GM19023 (cell line): ENCODE measurements around the gene KANK3.
"Not testable (repeated sequence)": the region's sequence is repeated elsewhere in the genome, so short reads cannot be mapped to it uniquely, and the experiment has no call there.

Source experiments
- ATAC-seq: cut with Tn5 transposase; IDR thresholded peaks from one replicate; pipeline ENCODE4 v1.9.1; 2021; ENCODE audit warnings: mild to moderate bottlenecking, moderate library complexity; ENCODE audit not compliant: unreplicated experiment

The KANK3 gene

DNA sequence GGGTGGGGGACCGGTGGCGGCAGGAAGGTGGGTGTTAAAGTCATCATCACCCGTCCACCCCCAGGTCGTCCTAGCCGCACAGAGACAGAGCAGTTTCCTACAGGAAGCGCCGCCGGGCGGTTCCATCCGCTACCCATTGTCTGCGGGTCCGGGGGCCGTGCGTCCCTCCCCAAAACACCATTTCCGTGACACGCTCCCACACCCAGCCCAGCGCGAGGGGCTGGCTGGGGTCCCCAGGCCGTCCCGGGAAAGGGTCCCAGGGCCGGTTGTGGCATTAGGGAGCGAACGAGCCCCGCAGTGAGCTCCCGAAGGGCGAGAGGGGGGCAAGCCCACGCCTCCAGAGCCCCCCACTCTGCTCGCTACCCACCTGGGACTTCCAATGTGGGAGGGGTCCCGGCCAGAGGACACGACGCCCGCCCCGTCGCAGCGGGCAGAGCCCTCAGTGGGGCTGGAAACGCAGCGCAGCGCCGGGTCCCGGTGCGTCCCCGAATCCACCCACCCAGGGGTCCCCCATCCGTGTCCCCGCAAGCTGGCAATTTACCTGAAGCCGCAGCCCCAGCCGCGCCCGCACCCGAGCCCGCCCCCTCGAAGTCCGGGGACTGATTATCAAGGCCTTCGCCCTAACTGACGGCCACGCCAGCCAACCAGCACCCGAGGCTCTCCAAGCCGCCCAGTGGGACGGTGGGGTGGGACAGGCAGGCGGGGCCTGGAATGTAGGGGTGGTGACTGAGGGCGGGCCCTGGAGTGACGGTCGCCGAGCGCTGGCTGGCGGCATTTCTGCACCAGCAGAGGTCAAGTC lies at the start of gene KANK3:
Gene KANK3, minus strand, starts transcription at position 579 of the 799 bp plus-strand sequence. CDS start 5,434 bp downstream, outside the sequence.
- peak; percentile 88 for ATAC-seq

DNA sequence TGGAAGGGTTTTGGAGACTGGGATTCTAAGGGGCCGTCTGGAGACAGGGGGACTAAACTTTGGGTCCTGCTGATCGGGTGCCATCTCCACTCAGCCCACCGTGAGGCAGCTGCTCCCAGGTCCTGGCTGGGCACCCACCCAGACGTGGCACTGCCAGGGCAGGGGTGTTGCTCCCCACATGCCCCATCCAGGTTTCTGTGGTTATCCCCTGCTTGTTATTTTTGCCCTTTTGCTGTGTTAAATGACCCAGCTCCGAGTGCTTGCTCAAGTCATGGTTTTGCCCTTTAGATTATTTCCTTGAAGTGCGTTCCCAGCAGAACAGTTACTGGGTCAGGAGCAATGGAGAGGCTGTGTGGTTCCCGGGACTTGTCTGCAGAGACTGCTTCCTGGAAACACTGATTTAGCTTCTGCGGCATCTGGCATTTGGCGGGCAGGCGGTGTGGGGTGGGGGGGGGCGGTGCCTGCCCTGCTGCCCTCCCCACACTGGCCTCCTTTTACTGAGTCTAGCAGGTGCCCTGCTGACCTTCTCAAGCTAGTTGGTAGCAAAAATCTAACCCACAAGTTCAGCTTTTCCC lies 49.0 kb upstream of the KANK3 start:
- no peak for ATAC-seq

DNA sequence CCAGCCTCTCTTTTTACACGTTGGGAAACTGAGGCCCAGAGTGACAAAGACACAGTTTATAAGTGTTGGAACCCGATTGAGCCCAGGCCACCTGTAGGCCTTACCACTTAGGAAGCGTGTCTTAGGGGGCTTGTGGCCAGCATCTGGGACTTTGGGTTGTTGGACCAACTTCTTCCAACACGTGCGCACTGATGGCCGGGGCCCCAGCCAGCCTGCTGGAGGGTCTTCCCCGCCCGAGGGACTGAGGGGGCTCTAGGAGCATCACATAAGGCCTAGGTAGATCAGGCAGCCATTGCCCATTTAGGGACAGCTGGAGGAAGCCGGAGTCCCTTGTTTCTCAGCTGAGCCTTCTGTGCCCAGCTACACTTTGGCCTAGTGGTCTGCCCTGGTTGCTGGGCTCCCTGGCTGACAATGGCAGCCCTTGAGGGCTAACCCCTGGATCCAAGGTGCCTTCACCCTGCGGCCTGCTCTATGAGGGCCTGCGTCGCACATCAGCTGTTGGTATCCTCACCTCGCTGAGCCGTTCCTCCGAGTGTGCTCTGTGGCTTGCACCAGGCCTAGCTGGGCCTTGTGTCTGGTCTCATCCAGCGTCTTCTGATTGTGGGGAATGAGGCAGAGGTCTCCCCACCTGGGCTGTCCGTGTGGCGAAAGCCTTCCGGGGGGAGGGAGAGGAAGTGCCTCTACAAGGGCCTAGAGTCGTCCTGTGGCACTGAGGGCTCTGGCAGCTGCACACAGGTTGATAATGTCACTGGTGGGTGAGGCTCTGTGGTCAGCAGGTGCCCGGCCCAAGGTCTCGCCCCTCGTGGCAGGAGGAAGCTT lies 48.3 kb upstream of the KANK3 start:
- no peak for ATAC-seq

DNA sequence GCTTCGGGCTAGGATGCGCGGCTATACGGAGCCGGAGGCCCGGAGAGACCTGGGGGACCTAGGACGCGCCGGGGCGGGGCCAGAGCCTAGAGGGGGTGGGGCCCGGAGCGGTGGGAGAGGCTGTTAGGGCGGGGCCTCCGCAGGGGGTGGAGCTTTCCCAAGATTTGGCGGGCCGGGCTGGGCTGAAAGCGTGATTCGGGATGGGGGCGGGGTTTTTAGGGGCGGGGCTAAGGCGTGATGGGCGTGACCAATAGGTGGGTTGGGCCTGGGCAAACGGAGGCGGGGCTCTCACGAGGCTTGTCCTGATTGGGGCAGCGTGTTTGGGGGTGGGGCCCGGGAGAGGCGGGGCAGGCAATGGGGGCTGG lies 47.5 kb upstream of the KANK3 start:
- peak; percentile 40 for ATAC-seq

DNA sequence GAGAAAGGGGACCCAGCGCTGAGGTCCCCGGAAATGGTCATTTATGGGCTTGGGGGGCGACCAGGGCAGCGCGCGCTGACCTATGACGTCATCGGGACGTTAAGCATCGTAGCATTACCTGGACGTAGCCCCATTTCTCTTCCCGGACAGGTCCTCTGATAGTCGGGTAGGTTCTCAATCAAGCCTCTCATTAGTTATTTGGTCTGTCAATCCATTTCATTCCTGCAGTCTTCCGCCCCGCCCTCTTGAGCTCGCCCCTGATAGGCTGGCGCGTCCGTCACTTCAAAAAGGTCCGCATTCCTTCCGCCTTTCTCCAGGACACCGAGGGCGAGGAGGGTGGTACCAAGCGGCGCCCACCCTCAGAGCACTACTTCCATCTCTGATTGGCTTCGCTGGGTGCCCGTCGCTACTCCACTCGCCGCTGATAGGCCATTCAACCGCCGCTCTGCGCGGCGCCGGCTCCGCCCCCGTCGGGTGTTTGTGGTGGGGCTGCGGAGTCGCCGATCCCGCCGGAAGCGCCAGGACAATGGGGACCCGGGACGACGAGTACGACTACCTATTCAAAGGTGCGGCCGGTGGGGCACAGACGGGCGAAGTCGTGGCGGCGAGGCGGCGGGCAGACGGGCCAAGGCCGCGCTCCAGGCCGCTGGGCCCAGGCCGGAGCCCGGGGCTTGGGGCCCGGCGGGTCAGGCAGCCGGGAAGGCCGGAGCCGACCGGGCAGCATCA lies 47.0 kb upstream of the KANK3 start, which contains the start of gene RAB11B:
Gene RAB11B, plus strand, starts transcription at position 470 of the 726 bp plus-strand sequence. Its CDS starts 57 bp downstream, at position 527.
- ATAC-seq, result peak; percentile 88

DNA sequence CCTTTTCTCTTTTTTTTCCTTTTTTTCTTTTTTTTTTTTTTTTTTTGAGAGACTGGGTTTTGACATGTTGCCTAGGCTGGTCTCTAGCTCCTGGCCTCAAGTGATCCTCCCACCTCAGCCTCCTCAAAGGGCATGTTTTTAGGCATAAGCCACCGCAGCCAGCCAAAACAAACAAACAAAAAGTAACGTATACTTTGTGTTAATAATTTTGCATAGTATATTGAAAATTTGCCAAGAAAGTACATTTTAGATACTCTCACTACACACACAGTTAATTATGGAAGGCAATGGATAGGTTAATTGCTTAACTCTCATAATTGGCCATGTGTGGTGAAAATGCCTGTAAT lies 45.5 kb upstream of the KANK3 start:
- no peak for ATAC-seq

DNA sequence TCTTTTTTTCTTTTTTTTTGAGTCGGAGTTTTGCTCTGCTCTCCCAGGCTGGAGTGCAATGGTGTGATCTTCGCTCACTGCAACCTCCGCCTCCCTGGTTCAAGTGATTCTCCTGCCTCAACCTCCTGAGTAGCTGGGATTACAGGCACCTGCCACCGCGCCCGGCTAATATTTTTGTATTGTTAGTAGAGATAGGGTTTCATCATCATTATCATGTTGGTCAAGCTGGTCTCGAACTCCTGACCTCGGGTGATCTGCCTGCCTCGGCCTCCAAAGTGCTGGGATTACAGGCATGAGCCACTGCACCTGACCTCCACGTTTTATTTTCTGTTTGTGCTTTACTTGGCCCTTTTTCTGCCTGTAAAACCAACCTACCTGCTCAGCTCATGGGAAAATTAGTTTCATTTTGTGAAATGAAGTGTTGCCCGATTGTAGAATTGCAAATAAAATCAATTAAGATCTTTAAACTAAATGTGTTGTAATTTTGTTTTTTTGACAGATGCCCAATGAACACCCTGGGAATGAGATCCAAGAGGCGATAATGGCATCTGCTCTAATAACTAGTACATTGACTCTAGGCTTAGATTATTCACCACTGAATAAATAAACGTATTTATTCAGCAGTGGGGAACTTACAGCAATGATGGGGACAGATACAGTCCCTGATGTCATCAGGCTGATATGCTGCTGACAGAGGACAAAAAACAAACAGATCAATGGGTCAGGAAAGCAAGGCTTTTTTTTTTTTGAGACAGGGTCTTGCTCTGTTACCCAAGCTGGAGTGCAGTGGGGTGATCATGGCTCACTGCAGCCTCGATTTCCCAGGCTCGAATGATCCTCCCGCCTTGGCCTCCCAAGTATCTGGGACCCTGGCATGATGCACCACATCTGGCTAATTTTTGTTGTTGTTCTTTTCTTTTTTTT lies 44.9 kb upstream of the KANK3 start:
- no peak for ATAC-seq

DNA sequence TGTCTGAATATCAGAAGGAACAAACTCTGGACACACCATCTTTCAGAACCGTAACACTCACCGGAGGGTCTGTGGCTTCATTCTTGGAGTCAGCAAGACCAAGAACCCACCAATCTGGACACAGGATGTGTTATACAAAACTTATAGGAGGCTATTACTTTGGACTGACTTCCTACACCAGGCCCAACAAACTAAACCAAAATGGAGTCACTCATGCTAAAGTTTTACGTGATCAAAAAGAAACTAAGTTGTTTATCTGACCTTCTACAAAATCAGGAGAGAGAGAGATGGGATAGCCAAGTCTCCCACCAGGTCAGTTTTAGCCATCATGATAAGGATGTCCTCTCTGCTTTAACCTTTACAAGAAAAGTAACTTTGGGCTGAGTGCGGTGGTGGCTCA lies 43.9 kb upstream of the KANK3 start:
- no peak for ATAC-seq

DNA sequence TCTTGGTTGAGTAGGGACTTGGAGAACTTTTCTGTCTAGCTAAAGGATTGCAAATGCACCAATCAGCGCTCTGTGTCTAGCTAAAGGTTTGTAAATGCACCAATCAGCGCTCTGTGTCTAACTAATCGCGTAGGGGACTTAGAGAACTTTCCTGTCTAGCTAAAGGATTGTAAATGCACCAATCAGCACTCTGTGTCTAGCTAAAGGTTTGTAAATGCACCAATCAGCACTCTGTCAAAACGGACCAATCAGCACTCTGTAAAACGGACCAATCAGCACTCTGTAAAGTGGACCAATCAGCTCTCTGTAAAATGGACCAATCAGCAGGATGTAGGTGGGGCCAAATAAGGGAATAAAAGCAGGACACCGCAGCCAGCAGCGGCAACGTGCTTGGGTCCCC lies 43.4 kb upstream of the KANK3 start:
- ATAC-seq, result not testable (repeated sequence)

DNA sequence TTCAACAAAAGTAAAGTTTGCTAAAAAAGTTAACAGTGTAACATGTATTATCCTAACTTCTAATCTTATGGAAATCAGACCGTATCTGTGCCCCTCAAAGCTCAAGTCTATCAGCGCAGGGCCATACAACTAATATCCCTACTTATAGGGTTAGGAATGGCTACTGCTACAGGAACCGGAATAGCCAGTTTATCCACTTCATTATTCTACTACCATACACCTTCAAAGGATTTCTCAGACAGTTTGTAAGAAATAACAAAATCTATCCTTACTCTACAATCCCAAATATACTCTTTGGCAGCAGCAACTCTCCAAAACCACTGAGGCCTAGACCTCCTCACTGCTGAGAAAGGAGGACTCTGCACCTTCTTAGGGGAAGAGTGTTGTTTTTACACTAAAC lies 42.5 kb upstream of the KANK3 start:
- not testable (repeated sequence) for ATAC-seq

DNA sequence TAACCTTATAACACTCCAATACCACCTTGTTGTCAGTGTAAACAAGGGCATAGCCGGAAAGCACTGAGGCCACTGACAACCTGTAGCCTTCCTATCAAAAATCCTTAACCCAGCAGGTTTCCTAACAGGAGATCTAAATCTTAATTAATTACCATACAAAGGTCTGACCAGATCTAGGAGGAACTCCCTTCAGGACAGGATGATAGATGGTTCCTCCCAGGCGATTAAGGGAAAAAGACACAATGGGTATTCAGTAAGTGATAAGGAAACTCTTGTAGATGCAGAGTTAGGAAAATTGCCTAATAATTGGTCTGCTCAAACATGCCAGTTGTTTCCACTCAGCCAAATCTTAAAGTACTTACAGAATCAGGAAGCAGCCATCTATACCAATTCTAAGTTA lies 42.0 kb upstream of the KANK3 start:
- not testable (repeated sequence) for ATAC-seq

DNA sequence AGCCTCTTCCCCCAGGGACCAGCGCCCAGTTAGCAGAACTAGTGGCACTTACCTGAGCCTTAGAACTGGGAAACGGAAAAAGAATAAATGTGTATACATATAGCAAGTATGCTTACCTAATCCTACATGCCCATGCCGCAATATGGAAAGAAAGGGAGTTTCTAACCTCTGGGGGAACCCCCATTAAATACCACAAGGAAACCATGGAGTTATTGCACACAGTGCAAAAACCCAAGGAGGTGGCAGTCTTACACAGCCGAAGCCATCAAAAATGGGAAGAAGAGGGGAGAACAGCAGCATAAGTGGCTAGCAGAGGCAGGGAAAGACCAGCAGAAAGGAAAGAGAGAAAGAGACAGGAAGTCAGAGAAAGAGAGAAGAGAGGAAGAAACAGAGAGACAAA lies 41.5 kb upstream of the KANK3 start:
- not testable (repeated sequence) for ATAC-seq

DNA sequence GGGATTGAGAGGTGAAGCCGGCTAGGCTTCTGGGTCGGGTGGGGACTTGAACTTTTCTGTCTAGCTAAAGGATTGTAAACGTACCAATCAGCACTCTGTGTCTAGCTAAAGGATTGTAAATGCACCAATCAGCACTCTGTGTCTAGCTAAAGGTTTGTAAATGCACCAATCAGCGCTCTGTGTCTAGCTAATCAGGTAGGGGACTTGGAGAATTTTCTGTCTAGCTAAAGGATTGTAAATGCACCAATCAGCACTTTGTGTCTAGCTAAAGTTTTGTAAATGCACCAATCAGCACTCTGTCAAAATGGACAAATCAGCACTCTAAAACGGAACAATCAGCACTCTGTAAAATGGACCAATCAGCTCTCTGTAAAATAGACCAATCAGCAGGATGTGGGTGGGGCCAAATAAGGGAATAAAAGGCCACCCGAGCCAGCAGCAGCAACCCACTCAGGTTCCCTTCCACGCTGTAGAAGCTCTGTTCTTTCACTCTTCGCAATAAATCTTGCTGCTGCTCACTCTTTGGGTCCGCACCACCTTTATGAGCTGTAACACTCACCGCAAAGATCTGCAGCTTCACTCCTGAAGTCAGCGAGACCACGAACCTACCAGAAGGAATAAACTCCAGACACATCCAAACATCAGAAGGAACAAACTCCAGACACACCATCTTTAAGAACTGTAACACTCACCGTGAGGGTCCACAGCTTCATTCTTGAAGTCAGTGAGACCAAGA lies 36.3 kb upstream of the KANK3 start:
- not testable (repeated sequence) for ATAC-seq

DNA sequence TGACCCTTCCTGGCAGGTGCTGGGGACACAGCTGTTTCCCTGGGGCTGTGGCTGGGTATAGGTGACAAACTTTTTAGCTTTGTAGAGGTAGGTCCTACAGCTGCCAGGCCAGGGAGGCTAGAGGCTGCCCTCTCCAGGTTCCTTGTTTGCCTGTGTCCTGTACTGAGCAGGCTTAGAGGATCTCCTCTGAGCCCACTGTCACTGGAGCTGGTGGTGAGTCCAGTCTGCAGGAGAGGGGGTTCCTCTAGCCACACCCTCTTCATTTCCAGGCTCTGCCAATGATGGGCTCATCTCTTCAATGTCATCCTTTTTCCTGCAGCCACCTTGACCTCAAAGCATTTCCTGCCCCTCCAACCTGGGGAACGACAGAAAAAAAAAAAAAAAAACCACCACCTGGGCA lies 34.5 kb upstream of the KANK3 start:
- no peak for ATAC-seq

DNA sequence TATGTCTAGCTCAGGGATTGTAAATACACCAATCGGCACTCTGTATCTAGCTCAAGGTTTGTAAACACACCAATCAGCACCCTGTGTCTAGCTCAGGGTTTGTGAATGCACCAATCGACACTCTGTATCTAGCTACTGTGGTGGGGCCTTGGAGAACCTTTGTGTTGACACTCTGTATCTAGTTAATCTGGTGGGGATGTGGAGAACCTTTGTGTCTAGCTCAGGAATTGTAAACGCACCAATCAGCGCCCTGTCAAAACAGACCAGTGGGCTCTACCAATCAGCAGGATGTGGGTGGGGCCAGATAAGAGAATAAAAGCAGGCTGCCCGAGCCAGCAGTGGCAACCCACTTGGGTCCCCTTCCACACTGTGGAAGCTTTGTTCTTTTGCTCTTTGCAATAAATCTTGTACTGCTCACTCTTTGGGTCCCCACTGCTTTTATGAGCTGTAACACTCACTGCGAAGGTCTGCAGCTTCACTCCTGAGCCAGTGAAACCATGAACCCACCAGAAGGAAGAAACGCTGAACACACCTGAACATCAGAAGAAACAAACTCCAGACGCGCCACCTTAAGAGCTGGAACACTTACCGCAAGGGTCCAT lies 33.4 kb upstream of the KANK3 start:
- not testable (repeated sequence) for ATAC-seq

DNA sequence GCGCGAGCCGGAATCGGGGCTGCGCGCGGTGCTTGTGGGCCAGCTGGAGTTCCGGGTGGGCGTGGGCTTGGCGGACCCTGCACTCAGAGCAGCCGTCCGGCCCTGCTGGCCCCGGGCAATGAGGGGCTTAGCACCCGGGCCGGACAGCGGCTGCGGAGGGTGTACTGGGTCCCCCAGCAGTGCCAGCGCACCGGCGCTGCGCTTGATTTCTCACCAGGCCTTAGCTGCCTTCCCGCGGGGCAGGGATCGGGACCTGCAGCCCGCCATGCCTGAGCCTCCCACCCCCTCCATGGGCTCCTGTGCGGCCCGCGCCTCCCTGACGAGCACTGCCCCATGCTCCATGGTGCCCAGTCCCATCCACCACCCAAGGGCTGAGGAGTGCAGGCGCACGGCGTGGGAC lies 32.7 kb upstream of the KANK3 start:
- not testable (repeated sequence) for ATAC-seq

DNA sequence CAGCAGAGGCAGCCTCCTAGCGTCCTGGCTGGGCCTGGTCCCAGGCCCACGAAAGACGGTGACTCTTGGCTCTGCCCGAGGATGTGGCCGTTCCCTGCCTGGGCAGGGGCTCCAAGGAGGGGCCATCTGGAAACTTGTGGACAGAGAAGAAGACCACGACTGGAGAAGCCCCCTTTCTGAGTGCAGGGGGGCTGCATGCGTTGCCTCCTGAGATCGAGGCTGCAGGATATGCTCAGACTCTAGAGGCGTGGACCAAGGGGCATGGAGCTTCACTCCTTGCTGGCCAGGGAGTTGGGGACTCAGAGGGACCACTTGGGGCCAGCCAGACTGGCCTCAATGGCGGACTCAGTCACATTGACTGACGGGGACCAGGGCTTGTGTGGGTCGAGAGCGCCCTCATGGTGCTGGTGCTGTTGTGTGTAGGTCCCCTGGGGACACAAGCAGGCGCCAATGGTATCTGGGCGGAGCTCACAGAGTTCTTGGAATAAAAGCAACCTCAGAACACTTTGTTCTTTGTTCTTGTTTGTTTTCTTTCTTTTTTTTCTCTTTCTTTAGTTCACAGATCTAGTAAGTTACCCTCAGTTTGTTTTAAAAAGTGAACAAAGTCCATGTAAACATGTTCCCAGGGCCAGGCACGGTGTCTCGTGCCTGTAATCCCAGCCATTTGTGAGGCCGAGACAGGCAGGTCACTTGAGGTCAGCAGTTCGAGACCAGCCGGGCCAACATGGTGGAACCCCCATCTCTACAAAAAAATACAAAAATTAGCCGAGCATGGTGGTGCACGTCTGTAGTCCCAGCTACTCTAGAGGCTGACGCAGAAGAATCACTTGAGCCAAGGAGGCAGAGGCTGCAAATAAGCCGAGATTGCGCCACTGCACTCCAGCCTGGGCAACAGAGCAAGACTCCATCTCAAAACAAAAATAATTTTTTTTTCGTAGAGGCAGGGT lies 31.1 kb upstream of the KANK3 start:
- no peak for ATAC-seq
